Measurements from ENCODE around the gene TSC22D4.
"Not testable (repeated sequence)": the region's sequence is repeated elsewhere in the genome, so short reads cannot be mapped to it uniquely, and the experiment has no call there.

The TSC22D4 gene

DNA sequence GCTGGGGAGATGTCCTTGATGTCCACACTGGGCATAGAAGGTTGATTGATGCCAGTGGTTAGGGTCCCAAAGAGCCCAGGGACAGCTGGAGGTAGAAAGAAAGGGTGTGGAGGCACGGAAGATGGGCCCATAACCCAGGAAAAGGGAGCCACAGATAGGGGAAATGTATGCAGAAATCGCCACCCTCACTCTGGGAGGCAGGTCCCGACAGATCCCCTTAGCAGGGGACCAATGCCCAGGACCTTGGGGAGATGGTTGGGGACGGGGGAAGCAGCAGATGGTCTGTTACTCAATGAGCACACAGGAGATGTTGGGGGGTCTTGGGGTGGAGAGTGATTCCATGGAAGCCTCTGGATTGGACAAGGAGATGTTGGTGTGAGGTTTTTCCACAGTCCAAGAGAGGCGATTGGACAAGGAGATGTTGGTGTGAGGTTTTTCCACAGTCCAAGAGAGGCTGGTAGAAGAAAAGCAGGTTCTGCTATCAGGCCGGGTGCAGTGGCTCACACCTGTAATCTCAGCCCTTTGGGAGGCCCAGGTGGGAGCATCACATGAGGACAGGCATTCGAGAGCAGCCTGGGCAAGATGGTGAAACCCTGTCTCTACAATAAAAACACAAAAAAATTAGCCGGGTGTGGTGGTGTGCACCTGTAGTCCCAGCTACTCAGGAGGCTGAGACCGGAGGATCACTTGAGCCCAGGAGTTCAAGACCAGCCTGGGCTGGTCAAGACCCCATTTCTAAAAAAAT, 35.7 kb downstream of the TSC22D4 start:
- no peak for DNase-seq (ENCODE audit: low read depth)

GRCh38 chr7:100441641-100442535, 37.1 kb downstream of the TSC22D4 start:
- DNase-seq (ENCODE audit: low read depth), result no peak

DNA sequence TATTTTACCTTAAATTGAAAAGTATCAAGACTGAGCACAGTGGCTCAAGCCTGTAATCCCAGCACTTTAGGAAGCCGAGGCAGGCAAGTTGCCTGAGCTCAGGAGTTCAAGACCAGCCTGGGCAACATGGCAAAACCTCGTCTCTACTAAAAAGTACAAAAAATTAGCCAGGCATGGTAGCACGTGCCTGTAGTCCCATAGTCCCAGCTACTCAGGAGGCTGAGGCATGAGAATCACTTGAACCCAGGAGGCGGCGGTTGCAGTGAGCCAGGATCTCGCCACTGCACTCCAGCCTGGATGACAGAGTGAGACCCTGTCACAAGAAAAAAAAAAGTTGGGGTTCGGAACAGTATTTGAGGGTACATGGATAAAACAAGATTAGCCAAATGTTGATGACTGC, 39.8 kb downstream of the TSC22D4 start:
- not testable (repeated sequence) for DNase-seq (ENCODE audit: low read depth)

GRCh38 chr7:100438731-100439130, 40.3 kb downstream of the TSC22D4 start:
- not testable (repeated sequence) for DNase-seq (ENCODE audit: low read depth)

DNA sequence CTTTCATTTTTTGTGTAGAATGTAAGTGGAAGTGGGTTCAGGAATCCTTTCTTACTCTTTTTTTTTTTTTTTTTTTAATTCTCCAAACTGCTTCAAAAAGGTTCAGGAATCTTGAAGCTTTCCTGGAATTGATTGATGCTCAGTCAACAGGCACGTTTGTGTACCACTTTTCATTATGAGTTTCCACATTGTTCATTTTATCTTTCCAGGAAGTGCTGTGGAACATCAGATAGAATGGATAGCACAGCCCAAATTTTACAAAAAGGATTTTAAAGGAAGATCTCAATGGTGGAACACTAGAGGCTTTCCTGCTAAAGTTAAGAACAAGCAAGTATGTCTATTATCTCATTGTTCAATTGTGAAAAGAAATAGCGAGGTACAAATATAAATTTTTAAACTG, 40.8 kb downstream of the TSC22D4 start:
- no peak for DNase-seq (ENCODE audit: low read depth)

- no peak for DNase-seq (ENCODE audit: low read depth)
These were observed 41.6 kb downstream of the TSC22D4 start for GRCh38 chr7:100437150-100438100.

GRCh38 chr7:100435401-100436304, 43.4 kb downstream of the TSC22D4 start:
- DNase-seq (ENCODE audit: low read depth), result no peak

- no peak for DNase-seq (ENCODE audit: low read depth)
These were observed 44.5 kb downstream of the TSC22D4 start for GRCh38 chr7:100434297-100435144.

GRCh38 chr7:100433592-100434296, 45.3 kb downstream of the TSC22D4 start:
- DNase-seq (ENCODE audit: low read depth), result no peak

DNA sequence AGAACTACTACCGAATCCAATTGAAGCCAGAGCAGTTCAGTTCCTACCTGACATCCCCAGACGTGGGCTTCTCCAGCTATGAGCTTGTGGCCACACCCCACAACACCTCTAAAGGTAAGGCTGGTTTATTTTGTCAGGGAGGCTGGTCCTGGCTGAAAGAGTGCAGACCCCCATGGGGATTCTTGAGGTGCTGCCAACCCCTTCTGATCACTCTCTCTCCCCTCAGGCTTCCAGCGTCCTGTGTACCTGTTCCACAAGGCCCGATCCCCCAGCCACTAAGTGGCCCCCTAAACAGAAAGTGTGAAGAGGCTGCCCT, 45.8 kb downstream of the TSC22D4 start:
- no peak for DNase-seq (ENCODE audit: low read depth)

DNA sequence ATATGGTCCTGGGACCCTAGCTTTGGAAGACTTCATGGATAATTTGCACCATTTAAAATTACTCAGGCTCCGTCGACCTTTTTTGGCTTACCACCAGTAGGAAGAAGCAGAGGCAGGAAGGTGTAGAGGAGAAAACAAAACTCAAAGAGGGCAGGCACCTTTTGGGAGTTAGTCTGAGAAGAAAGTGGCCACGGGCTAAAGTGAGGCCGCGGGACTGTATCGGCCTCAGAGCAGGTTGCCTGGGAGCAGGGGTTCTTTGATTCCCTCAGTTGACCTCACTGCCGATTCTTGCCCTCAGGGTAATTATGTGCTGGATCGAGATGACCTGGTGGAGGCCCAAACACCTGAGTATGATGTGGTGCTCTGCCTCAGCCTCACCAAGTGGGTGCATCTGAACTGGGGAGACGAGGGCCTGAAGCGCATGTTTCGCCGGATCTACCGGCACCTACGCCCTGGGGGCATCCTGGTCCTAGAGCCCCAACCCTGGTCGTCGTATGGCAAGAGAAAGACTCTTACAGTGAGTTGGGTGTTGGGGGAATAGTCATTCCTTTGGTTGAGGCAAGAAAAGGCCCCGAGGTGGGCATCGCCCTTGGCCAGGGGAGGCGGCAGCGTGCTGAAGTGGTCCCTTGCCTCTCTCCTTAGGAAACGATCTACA, 46.3 kb downstream of the TSC22D4 start:
- DNase-seq (ENCODE audit: low read depth), result no peak

DNA sequence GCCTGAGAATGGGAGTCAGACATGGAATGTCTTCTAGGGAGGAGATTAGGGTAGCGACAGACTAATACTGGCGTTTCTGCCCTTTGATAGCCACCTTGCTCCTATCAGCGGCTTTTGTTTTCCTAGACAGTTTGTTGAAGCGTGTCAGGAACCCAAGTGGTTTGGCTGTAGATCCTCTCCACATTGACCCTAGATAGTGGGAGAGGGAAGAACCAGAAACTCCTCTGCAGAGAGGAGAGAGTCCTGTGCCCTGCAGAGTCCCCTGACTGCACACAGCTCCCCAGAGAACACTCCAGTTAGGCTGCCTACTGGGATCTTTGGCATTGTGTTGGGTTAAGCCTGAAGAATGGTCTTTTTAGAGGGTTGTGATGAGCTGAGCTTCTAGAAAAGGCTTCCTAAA, 47.0 kb downstream of the TSC22D4 start:
- DNase-seq (ENCODE audit: low read depth), result no peak

DNA sequence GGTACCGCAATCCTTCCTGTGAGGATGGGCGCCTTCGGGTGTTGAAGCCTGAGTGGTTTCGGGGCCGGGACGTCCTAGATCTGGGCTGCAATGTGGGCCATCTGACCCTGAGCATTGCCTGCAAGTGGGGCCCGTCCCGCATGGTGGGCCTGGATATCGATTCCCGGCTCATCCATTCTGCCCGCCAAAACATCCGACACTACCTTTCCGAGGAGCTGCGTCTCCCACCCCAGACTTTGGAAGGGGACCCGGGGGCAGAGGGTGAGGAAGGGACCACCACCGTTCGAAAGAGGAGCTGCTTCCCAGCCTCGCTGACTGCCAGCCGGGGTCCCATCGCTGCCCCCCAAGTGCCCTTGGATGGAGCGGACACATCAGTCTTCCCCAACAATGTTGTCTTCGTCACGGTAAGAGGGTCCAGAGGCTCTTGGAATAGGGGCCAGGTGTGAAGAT, 47.7 kb downstream of the TSC22D4 start:
- DNase-seq (ENCODE audit: low read depth), result no peak

DNA sequence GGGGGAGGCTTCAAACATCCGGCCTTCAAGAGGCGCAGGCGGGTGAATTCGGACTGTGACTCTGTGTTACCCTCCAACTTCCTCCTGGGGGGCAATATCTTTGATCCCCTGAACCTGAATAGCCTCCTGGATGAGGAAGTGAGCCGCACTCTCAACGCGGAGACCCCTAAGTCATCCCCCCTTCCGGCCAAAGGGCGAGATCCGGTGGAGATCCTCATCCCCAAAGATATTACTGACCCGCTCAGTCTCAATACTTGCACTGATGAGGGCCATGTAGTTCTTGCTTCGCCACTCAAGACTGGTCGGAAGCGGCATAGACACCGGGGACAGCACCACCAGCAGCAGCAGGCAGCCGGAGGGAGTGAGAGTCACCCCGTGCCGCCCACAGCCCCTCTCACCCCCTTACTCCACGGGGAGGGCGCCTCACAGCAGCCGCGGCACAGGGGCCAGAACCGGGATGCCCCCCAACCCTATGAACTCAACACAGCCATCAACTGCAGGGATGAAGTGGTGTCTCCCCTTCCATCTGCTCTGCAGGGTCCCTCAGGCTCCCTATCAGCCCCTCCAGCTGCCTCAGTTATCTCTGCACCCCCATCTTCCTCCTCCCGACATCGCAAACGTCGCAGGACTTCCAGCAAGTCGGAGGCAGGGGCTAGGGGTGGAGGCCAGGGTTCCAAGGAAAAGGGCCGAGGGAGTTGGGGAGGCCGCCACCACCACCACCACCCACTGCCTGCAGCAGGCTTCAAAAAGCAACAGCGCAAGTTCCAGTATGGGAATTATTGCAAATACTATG, 48.3 kb downstream of the TSC22D4 start:
- DNase-seq (ENCODE audit: low read depth), result no peak

- DNase-seq (ENCODE audit: low read depth), result peak; percentile 93
These were observed 49.1 kb downstream of the TSC22D4 start, which contains the start of gene MEPCE for GRCh38 chr7:100429637-100430492. TSS of gene MEPCE (plus strand) at chr7:100429831. CDS start at chr7:100430019, 188 bp downstream.

GRCh38 chr7:100428967-100429636, 49.9 kb downstream of the TSC22D4 start:
- peak; percentile 99 for DNase-seq (ENCODE audit: low read depth)

Data from GM04504 (cell line).